Naive thymus-derived CD8-positive, alpha-beta T cell (primary cell): ENCODE measurements around the gene USP24. TPM values are rescaled to one million over a fixed set of nuclear protein-coding genes. Genes with fewer than 3 reads are reported as not detected.

Source experiments
- ATAC-seq, 2 donors: fragments of 150-1000 bp; cut with Tn5 transposase in 1 of 2; sonication (Bioruptor Pico), chemical (Tn5 transposase) in 1 of 2; 1 replicate in 1 of 2; 2 replicates in 1 of 2; pipeline ENCODE4 v1.10.0; 2021; ENCODE audit warnings: mild to moderate bottlenecking in 2 of 2, moderate library complexity in 2 of 2
- POLR2A ChIA-PET: fragments of 350-600 bp; sonication (Branson Sonifier 250); formaldehyde crosslinking; loops from one replicate; lab custom pipeline; 2021; ENCODE audit warnings: antibody characterized with exemption; lab: Charles Lee
- DNase-seq, 10 donors: peaks; one replicate each; pipeline versions ENCODE4 v3.0.0 to v3.0.0-alpha.2; 2020 to 2022
- H3K27ac Mint-ChIP-seq, 10 donors: one replicate each; pipeline ENCODE4 v1.8.0; 2020 to 2022; ENCODE audit warnings: mild to moderate bottlenecking in 10 of 10, mixed read lengths in 10 of 10, moderate library complexity in 4 of 10, inconsistent platforms in 1 of 10
- H3K27me3 Mint-ChIP-seq, 5 donors: one replicate each; pipeline ENCODE4 v1.8.0; 2021 to 2022; ENCODE audit warnings: mixed read lengths in 5 of 5
- H3K36me3 Mint-ChIP-seq, 3 donors: one replicate each; pipeline ENCODE4 v1.8.0; 2020 to 2022; ENCODE audit warnings: mixed read lengths in 3 of 3, mild to moderate bottlenecking in 2 of 3, inconsistent platforms in 1 of 3
- H3K4me1 Mint-ChIP-seq, 4 donors: one replicate each; pipeline ENCODE4 v1.8.0; 2021 to 2022; ENCODE audit warnings: mixed read lengths in 4 of 4
- H3K4me3 Mint-ChIP-seq, 10 donors: one replicate each; pipeline ENCODE4 v1.8.0; 2020 to 2022; ENCODE audit warnings: mild to moderate bottlenecking in 10 of 10, mixed read lengths in 10 of 10, moderate library complexity in 6 of 10, inconsistent platforms in 1 of 10
- H3K9me3 Mint-ChIP-seq, 9 donors: one replicate each; pipeline ENCODE4 v1.8.0; 2020 to 2022; ENCODE audit warnings: mixed read lengths in 9 of 9, mild to moderate bottlenecking in 3 of 9, inconsistent platforms in 1 of 9, moderate library complexity in 1 of 9
- polyA plus RNA-seq, 3 donors: library from polyadenylated mRNA; unstranded; fragments of 300-500 nt; fragmentation: Illumina TruSeq; gene quantifications; one replicate each; pipeline ENCODE4 v1.2.3, GENCODE V29; 2021
- total RNA-seq, 8 experiments: library from RNA in 2 of 8; stranded (reverse) in 2 of 8; gene quantifications; one replicate each; pipeline ENCODE4 v1.2.3 and lab custom pipeline; 2021 to 2026

Gene USP24
- total and polyA plus RNA-seq, 5 experiments from 2014 or later: 5.5 to 81.1 (median 8.4) TPM

GRCh38 chr1:55051621-55052020 lies 163.5 kb downstream of the USP24 start:
- H3K4me1 Mint-ChIP-seq: no peaks in the 10 kb centered on the region
- H3K27ac Mint-ChIP-seq: no peak overlapping the region
- no peak overlapping the region for H3K4me3 Mint-ChIP-seq

GRCh38 chr1:55051169-55051568 lies 164.0 kb downstream of the USP24 start:
- Mint-ChIP-seq H3K27me3 (peaks cover 0 to 8% (median 0%) of the 10 kb centered on the region in 5 donors), H3K4me1 (no peaks in the 10 kb centered on the region), H3K27ac (no peak overlapping the region), H3K36me3 (no peaks in the 10 kb centered on the region), H3K4me3 (no peak overlapping the region), H3K9me3 (no peaks in the 10 kb centered on the region)
- ATAC-seq (no peak), DNase-seq (no peak)
- POLR2A ChIA-PET: no interaction called here

More at GRCh38 chr1:55051621-55052020, 163.5 kb downstream of the USP24 start:
- POLR2A ChIA-PET: no interaction called here
- Mint-ChIP-seq H3K27me3 (peaks cover 0 to 6% (median 0%) of the 10 kb centered on the region in 5 donors), H3K36me3 (no peaks in the 10 kb centered on the region), H3K9me3 (no peaks in the 10 kb centered on the region)
- DNase-seq (no peak), ATAC-seq (no peak)

GRCh38 chr1:55050283-55050682 lies 164.9 kb downstream of the USP24 start:
- H3K27me3 Mint-ChIP-seq: peaks cover 0 to 8% (median 0%) of the 10 kb centered on the region in 5 donors
- POLR2A ChIA-PET: no interaction called here
- ATAC-seq: no peak
- H3K4me3 Mint-ChIP-seq: no peak overlapping the region
- no peaks in the 10 kb centered on the region for H3K36me3 Mint-ChIP-seq
- no peak overlapping the region for H3K27ac Mint-ChIP-seq
- no peaks in the 10 kb centered on the region for H3K9me3 Mint-ChIP-seq
- no peaks in the 10 kb centered on the region for H3K4me1 Mint-ChIP-seq
- no peak for DNase-seq

DNA sequence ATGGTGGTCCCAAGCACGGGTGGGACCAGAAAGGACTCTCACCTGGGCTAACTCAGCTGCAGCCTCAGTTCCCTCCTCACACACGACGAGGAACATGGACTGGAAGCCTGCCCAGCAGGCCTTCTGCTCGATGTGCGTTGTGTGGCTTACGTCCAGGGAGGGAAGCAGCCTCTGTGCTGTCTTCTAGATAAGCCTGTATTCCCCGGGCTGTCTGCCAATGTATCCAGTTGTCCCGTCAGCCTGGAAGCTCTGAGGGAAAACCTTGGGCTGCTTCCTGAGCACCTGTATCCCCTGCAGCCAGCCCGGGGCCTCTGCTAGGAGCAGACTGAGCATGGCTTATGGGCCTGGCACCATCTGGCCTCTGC lies 165.3 kb downstream of the USP24 start:
- no peaks in the 10 kb centered on the region for H3K9me3 Mint-ChIP-seq
- H3K27me3 Mint-ChIP-seq: peaks cover 0 to 8% (median 0%) of the 10 kb centered on the region in 5 donors
- no peak for DNase-seq
- H3K4me3 Mint-ChIP-seq: no peak overlapping the region
- H3K4me1 Mint-ChIP-seq: no peaks in the 10 kb centered on the region
- no peaks in the 10 kb centered on the region for H3K36me3 Mint-ChIP-seq
- no peak for ATAC-seq
- no peak overlapping the region for H3K27ac Mint-ChIP-seq
- POLR2A ChIA-PET: no interaction called here

DNA sequence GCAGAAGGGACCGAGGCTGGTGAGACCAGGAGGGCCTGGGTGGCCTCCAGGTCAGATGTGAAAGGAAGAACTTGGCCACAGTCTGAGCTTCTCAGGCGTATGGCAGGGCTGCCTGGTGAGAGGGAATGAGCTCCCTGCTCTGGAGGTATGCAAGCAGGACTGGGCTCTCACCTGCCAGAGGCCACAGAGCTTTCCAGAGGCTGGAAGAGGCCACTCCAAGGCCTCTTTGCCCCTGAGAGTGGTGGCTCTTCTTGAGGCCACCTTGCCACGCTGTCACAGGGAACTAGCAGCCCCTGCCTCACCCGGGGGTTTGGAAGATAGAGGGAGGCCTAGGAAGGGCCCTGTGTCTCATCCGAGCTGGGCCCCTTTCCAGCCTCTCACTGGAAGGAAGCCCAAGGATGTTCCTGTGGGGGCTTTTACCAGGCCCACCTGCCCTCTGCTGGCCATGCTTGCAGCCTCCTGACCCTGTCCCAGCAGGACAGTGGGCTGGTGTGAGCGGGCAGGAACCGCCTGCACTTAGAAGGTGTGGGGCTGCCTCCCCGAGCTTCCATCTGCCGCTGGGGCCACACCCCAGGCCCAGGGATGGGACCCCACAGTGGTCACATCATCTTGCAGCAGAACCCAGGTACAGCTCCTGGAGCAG lies 165.8 kb downstream of the USP24 start:
- DNase-seq (no peak), ATAC-seq (no peak)
- Mint-ChIP-seq H3K4me1 (no peaks in the 10 kb centered on the region), H3K9me3 (no peaks in the 10 kb centered on the region), H3K4me3 (no peak overlapping the region), H3K27ac (no peak overlapping the region), H3K36me3 (no peaks in the 10 kb centered on the region), H3K27me3 (peaks cover 0 to 8% (median 1%) of the 10 kb centered on the region in 5 donors)
- POLR2A ChIA-PET: no interaction called here

- ATAC-seq (no peak), DNase-seq (no peak)
- no peak overlapping the region for H3K4me3 Mint-ChIP-seq
- no peaks in the 10 kb centered on the region for H3K9me3 Mint-ChIP-seq
- POLR2A ChIA-PET: no interaction called here
- peaks cover 0 to 8% (median 1%) of the 10 kb centered on the region in 5 donors for H3K27me3 Mint-ChIP-seq
- H3K4me1 Mint-ChIP-seq: no peaks in the 10 kb centered on the region
- H3K36me3 Mint-ChIP-seq: no peaks in the 10 kb centered on the region
- peak overlapping the region in 1 of 10 donors; percentile 51 for H3K27ac Mint-ChIP-seq
Observed at GRCh38 chr1:55048453-55049270, 166.5 kb downstream of the USP24 start.

DNA sequence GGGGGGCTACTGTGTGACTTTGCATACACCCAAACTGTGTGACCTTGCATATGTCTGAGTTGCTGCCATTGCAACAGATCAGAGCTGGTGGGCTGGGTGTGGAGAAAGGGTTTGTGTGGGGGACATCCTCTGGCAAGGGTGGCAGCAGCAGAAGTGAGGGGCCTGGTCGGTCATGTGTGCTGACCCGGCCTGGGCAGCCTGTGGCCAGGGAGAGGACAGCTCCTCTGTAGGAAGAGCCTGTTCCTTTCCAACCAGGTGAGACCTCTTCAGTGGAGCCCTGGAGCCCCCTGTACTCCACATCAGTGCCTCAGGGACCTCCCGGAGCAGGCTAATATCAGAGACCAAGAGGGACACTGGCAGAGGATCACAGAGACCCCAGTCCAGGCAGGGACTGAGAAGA lies 167.6 kb downstream of the USP24 start:
- ATAC-seq (no peak), DNase-seq (no peak)
- POLR2A ChIA-PET: no interaction called here
- H3K27me3 Mint-ChIP-seq: peaks cover 0 to 9% (median 1%) of the 10 kb centered on the region in 5 donors
- H3K4me3 Mint-ChIP-seq: no peak overlapping the region
- H3K4me1 Mint-ChIP-seq: no peaks in the 10 kb centered on the region
- H3K27ac Mint-ChIP-seq: no peak overlapping the region
- H3K9me3 Mint-ChIP-seq: no peaks in the 10 kb centered on the region
- no peaks in the 10 kb centered on the region for H3K36me3 Mint-ChIP-seq

DNA sequence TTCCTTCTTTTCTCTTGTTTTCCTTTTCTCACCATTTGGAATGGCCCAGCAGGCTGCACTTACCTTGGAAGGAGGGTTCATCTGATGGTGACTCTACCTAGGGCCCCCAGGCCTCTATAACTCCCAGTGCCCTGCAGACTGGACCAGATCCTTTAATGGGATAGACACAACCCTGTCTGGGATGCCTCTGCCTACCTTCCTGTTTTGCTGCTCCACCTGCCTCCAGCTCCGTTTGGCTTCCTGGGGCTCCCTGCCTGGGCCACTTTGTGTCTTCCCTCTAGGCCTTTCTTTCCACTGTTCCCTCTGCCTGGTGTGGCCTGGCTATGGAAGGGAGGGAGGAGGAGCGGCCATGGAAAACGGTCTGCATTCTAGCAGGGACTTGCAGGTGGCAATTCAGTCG lies 168.3 kb downstream of the USP24 start:
- Mint-ChIP-seq H3K4me1 (no peaks in the 10 kb centered on the region), H3K36me3 (no peaks in the 10 kb centered on the region)
- ATAC-seq: no peak

DNA sequence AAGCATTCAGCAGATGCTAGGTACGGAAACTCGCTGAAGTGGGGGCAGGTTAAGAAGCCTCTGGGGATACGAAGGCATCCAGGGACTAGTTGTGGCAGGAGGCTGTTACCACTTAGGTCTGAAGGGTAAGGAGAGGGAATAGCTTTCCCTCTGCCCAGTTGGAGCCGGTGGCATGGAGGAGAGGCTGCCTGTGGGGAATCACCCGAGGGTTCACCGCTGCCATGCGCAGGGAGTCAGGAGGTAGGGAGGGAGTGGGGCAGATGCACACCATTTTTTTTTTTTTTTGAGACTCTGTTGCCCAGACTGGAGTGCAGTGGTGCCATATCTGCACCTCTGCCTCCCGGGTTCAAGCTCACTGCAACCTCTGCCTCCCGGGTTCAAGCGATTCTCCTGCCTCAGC lies 169.7 kb downstream of the USP24 start:
- Mint-ChIP-seq H3K36me3 (peaks cover 0 to 1% (median 0%) of the 10 kb centered on the region in 3 donors), H3K27me3 (peaks cover 2 to 30% (median 10%) of the 10 kb centered on the region in 5 donors), H3K4me1 (peaks cover 0 to under 1% (median 0%) of the 10 kb centered on the region in 4 donors), H3K4me3 (no peak overlapping the region), H3K9me3 (no peaks in the 10 kb centered on the region), H3K27ac (peak overlapping the region in 1 of 10 donors; percentile 15)
- DNase-seq (no peak), ATAC-seq (no peak)
- POLR2A ChIA-PET: no interaction called here

More for the DNA sequence above, 168.3 kb downstream of the USP24 start:
- DNase-seq: no peak
- POLR2A ChIA-PET: no interaction called here
- Mint-ChIP-seq H3K27me3 (peaks cover 2 to 16% (median 3%) of the 10 kb centered on the region in 5 donors), H3K4me3 (no peak overlapping the region), H3K9me3 (no peaks in the 10 kb centered on the region), H3K27ac (peak overlapping the region in 1 of 10 donors; percentile 16)

- Mint-ChIP-seq H3K4me3 (no peak overlapping the region), H3K36me3 (peaks cover 0 to 1% (median 0%) of the 10 kb centered on the region in 3 donors), H3K27me3 (peaks cover 6 to 37% (median 16%) of the 10 kb centered on the region in 5 donors), H3K4me1 (peaks cover 0 to 4% (median 0%) of the 10 kb centered on the region in 4 donors), H3K9me3 (no peaks in the 10 kb centered on the region), H3K27ac (peak overlapping the region in 1 of 10 donors; percentile 15)
- POLR2A ChIA-PET: no interaction called here
- DNase-seq: no peak
- ATAC-seq: no peak
Observed at GRCh38 chr1:55044617-55045397, 170.4 kb downstream of the USP24 start.

DNA sequence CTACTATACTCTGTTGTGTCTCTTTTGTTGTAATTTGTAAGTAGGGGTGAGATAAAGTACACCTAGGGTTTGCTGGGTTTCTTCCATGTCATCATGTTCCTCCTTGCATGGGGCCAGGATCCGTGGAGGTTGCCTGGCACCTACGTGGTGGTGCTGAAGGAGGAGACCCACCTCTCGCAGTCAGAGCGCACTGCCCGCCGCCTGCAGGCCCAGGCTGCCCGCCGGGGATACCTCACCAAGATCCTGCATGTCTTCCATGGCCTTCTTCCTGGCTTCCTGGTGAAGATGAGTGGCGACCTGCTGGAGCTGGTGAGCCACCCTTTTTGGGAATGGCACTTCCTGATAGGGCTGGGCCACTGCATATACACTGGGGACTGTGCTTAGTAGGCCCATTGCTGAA lies 171.4 kb downstream of the USP24 start:
- Mint-ChIP-seq H3K9me3 (no peaks in the 10 kb centered on the region), H3K27me3 (peaks cover 8 to 47% (median 26%) of the 10 kb centered on the region in 5 donors), H3K27ac (no peak overlapping the region), H3K4me1 (peaks cover 0 to 6% (median 0%) of the 10 kb centered on the region in 4 donors), H3K4me3 (no peak overlapping the region), H3K36me3 (peaks cover 0 to 1% (median 0%) of the 10 kb centered on the region in 3 donors)
- no peak for ATAC-seq
- no peak for DNase-seq
- POLR2A ChIA-PET: no interaction called here

DNA sequence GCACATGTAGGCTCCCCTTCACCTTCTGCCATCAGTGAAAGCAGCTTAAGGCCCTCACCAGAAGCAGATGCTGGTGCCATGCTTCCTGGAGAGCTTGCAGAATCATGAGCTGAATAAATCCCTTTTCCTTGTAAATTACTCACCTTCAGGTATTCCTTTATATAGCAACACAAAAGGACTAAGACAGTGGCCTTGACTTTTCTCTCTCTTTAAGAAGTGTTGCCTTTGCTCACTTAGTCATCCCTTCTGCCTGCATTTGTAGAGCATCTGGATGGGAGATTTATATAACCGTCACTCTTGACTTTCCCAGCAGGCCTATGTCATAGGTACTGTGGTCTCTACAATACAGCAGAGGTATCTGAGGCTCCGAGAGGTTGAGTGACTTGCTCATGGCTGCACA lies 172.2 kb downstream of the USP24 start:
- H3K27me3 Mint-ChIP-seq: peaks cover 12 to 55% (median 31%) of the 10 kb centered on the region in 5 donors
- no peak for DNase-seq
- no peak for ATAC-seq
- peaks cover 0 to 1% (median 0%) of the 10 kb centered on the region in 3 donors for H3K36me3 Mint-ChIP-seq
- H3K4me1 Mint-ChIP-seq: peaks cover 0 to 6% (median 0%) of the 10 kb centered on the region in 4 donors
- no peaks in the 10 kb centered on the region for H3K9me3 Mint-ChIP-seq
- POLR2A ChIA-PET: no interaction called here
- no peak overlapping the region for H3K27ac Mint-ChIP-seq
- H3K4me3 Mint-ChIP-seq: no peak overlapping the region
